Measurements from ENCODE around the gene YRDC. TPM values are rescaled to one million over a fixed set of nuclear protein-coding genes. Genes with fewer than 3 reads are reported as not detected.

Gene YRDC
- total RNA-seq, 1 donor from 2014 or later, result 47.9 TPM

GRCh38 chr1:37850352-37850955, 42.4 kb upstream of the YRDC start:
- DNase-seq (ENCODE audit: low read depth) (peak; percentile 88), FAIRE-seq (no peak)
- no peak overlapping the region for H3K4me3 ChIP-seq (ENCODE audit: low read depth, low read length)
- peaks cover 8% of the 10 kb centered on the region for H3K36me3 ChIP-seq (ENCODE audit: control insufficient read depth, insufficient read depth, low read length)
- no peaks in the 10 kb centered on the region for H3K27me3 ChIP-seq (ENCODE audit: control insufficient read depth, insufficient read depth, low read length)
- no peak for TF ChIP-seq CTCF (IDR thresholded peaks at IDR 0.05; ENCODE audit: insufficient read depth, low read length, severe bottlenecking)

- DNase-seq (ENCODE audit: low read depth) (no peak), FAIRE-seq (no peak)
- no peak for TF ChIP-seq CTCF (IDR thresholded peaks at IDR 0.05; ENCODE audit: insufficient read depth, low read length, severe bottlenecking)
- H3K27me3 ChIP-seq (ENCODE audit: control insufficient read depth, insufficient read depth, low read length), result no peaks in the 10 kb centered on the region
- H3K4me3 ChIP-seq (ENCODE audit: low read depth, low read length), result no peak overlapping the region
- peaks cover 7% of the 10 kb centered on the region for H3K36me3 ChIP-seq (ENCODE audit: control insufficient read depth, insufficient read depth, low read length)
These were observed 41.5 kb upstream of the YRDC start for GRCh38 chr1:37849480-37849879.

GRCh38 chr1:37846647-37847339, 38.8 kb upstream of the YRDC start:
- peaks cover 3% of the 10 kb centered on the region for H3K36me3 ChIP-seq (ENCODE audit: control insufficient read depth, insufficient read depth, low read length)
- H3K4me3 ChIP-seq (ENCODE audit: low read depth, low read length), result no peak overlapping the region
- H3K27me3 ChIP-seq (ENCODE audit: control insufficient read depth, insufficient read depth, low read length), result no peaks in the 10 kb centered on the region
- no peak for TF ChIP-seq CTCF (IDR thresholded peaks at IDR 0.05; ENCODE audit: insufficient read depth, low read length, severe bottlenecking)
- no peak for FAIRE-seq
- DNase-seq (ENCODE audit: low read depth), result no peak

GRCh38 chr1:37845786-37846185, 37.8 kb upstream of the YRDC start:
- H3K4me3 ChIP-seq (ENCODE audit: low read depth, low read length), result no peak overlapping the region
- FAIRE-seq (no peak), DNase-seq (ENCODE audit: low read depth) (no peak)
- H3K36me3 ChIP-seq (ENCODE audit: control insufficient read depth, insufficient read depth, low read length), result peaks cover 6% of the 10 kb centered on the region
- no peaks in the 10 kb centered on the region for H3K27me3 ChIP-seq (ENCODE audit: control insufficient read depth, insufficient read depth, low read length)
- TF ChIP-seq CTCF (IDR thresholded peaks at IDR 0.05; ENCODE audit: insufficient read depth, low read length, severe bottlenecking), result no peak

GRCh38 chr1:37845049-37845646, 37.1 kb upstream of the YRDC start:
- H3K27me3 ChIP-seq (ENCODE audit: control insufficient read depth, insufficient read depth, low read length), result no peaks in the 10 kb centered on the region
- peaks cover 7% of the 10 kb centered on the region for H3K36me3 ChIP-seq (ENCODE audit: control insufficient read depth, insufficient read depth, low read length)
- H3K4me3 ChIP-seq (ENCODE audit: low read depth, low read length), result no peak overlapping the region
- no peak for FAIRE-seq
- no peak for TF ChIP-seq CTCF (IDR thresholded peaks at IDR 0.05; ENCODE audit: insufficient read depth, low read length, severe bottlenecking)
- no peak for DNase-seq (ENCODE audit: low read depth)
